Type B pancreatic cell (in vitro differentiated cells): ENCODE data around the gene FNIP1. TPM values are rescaled to one million over a fixed set of nuclear protein-coding genes. Genes with fewer than 3 reads are reported as not detected.
"Not testable (repeated sequence)": the region's sequence is repeated elsewhere in the genome, so short reads cannot be mapped to it uniquely, and the experiment has no call there.

Experiments
- DNase-seq: peaks from one replicate; pipeline ENCODE4 v3.0.0; 2021; ENCODE audit warnings: mixed read lengths; ENCODE audit not compliant: unreplicated experiment; ENCODE audit errors: extremely low spot score
- H3K27ac Mint-ChIP-seq: 2 replicates; pipeline ENCODE4 v1.8.0; 2021; ENCODE audit warnings: mild to moderate bottlenecking, mixed read lengths
- H3K27me3 Mint-ChIP-seq: 2 replicates; pipeline ENCODE4 v1.8.0; 2021; ENCODE audit warnings: mixed read lengths
- H3K36me3 Mint-ChIP-seq: 2 replicates; pipeline ENCODE4 v1.8.0; 2021; ENCODE audit warnings: mixed read lengths
- H3K4me1 Mint-ChIP-seq: one replicate; pipeline ENCODE4 v1.8.0; 2021; ENCODE audit warnings: mixed read lengths; ENCODE audit not compliant: unreplicated experiment
- H3K4me3 Mint-ChIP-seq: 2 replicates; pipeline ENCODE4 v1.8.0; 2021; ENCODE audit warnings: mild to moderate bottlenecking, mixed read lengths
- H3K9me3 Mint-ChIP-seq: 2 replicates; pipeline ENCODE4 v1.8.0; 2021; ENCODE audit warnings: mixed read lengths
- CTCF ChIP-seq: fragments of 200-600 bp; sonication (generic); conservative IDR thresholded peaks from 2 replicates; pipeline ENCODE4 v1.5.0; 2021; ENCODE audit warnings: antibody characterized with exemption, mild to moderate bottlenecking
- total RNA-seq: library from RNA; stranded (reverse); gene quantifications from 2 replicates; pipeline ENCODE4 v1.2.1, GENCODE V29; 2021; ENCODE audit warnings: low replicate concordance

The FNIP1 gene
- total RNA-seq, 1 donor from 2014 or later = 32.4 TPM

GRCh38 chr5:131745703-131746102, 51.1 kb downstream of the FNIP1 start:
- TF ChIP-seq CTCF = no peak
- no peaks in the 10 kb centered on the region for H3K9me3 Mint-ChIP-seq
- H3K27ac Mint-ChIP-seq = no peak overlapping the region
- peaks cover 18% of the 10 kb centered on the region for H3K36me3 Mint-ChIP-seq
- DNase-seq = no peak
- H3K4me3 Mint-ChIP-seq = no peak overlapping the region
- peaks cover 9% of the 10 kb centered on the region for H3K4me1 Mint-ChIP-seq
- no peaks in the 10 kb centered on the region for H3K27me3 Mint-ChIP-seq

GRCh38 chr5:131745155-131745554, 51.7 kb downstream of the FNIP1 start:
- Mint-ChIP-seq H3K27ac (no peak overlapping the region), H3K9me3 (no peaks in the 10 kb centered on the region)

DNA sequence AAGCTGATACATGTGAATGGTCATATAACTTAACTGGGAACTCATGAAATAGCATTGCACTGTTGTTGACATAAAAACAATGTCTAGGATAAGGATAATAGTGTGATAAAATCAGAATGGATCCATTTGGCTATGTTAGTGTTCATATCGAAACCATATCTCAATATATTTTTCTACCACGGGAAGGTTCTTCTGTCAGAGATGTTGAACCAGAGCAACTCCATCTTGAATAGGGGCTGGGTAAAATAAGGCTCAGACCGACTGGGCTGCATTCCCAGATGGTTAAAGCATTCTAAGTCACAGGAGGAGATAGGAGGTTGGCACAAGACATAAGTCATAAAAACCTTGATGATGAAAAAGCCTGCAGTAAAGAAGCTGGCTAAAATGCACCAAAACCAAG, 56.3 kb downstream of the FNIP1 start:
- H3K4me3 Mint-ChIP-seq = no peak overlapping the region
- no peak for DNase-seq
- H3K27ac Mint-ChIP-seq = no peak overlapping the region
- no peak for TF ChIP-seq CTCF
- peaks cover 37% of the 10 kb centered on the region for H3K36me3 Mint-ChIP-seq
- peaks cover 4% of the 10 kb centered on the region for H3K4me1 Mint-ChIP-seq
- H3K27me3 Mint-ChIP-seq = no peaks in the 10 kb centered on the region
- H3K9me3 Mint-ChIP-seq = no peaks in the 10 kb centered on the region

More at GRCh38 chr5:131745155-131745554, 51.7 kb downstream of the FNIP1 start:
- Mint-ChIP-seq H3K4me1 (peaks cover 9% of the 10 kb centered on the region), H3K27me3 (no peaks in the 10 kb centered on the region), H3K4me3 (no peak overlapping the region), H3K36me3 (peaks cover 20% of the 10 kb centered on the region)
- no peak for TF ChIP-seq CTCF
- no peak for DNase-seq

- Mint-ChIP-seq H3K9me3 (no peaks in the 10 kb centered on the region), H3K27me3 (no peaks in the 10 kb centered on the region), H3K4me3 (no peak overlapping the region), H3K4me1 (no peaks in the 10 kb centered on the region), H3K27ac (no peak overlapping the region), H3K36me3 (peaks cover 37% of the 10 kb centered on the region)
- DNase-seq = no peak
- TF ChIP-seq CTCF = no peak
Measured at GRCh38 chr5:131735393-131735792, 61.4 kb downstream of the FNIP1 start.

DNA sequence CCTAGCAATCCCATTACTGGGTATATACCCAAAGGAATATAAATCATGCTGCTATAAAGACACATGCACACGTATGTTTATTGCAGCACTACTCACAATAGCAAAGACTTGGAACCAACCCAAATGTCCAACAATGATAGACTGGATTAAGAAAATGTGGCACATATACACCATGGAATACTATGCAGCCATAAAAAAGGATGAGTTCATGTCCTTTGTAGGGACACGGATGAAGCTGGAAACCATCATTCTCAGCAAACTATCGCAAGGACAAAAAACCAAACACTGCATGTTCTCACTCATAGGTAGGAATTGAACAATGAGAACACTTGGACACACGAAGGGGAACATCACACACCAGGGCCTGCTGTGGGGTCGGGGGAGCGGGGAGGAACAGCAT, 61.9 kb downstream of the FNIP1 start:
- not testable (repeated sequence) for H3K4me1 Mint-ChIP-seq, H3K9me3 Mint-ChIP-seq, H3K27ac Mint-ChIP-seq, H3K27me3 Mint-ChIP-seq, H3K4me3 Mint-ChIP-seq, DNase-seq
- H3K36me3 Mint-ChIP-seq = peaks cover 35% of the 10 kb centered on the region

DNA sequence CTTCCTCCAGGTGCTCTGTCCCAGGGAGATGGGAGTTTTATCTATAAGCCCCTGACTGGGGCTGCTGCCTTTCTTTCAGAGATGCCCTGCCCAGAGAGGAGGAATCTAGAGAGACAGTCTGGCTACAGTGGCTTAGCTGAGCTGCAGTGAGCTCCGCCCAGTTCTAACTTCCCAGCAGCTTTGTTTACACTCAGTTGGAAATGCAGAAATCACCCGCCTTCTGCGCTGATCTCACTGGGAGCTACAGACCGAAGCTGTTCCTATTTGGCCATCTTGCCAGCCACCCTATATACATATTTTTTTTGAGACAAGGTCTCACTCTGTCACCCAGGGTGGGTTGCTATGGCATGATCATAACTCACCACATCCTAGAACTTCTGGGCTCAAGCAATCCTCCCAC, 67.5 kb downstream of the FNIP1 start:
- not testable (repeated sequence) for H3K27me3 Mint-ChIP-seq, H3K4me1 Mint-ChIP-seq, H3K9me3 Mint-ChIP-seq, H3K4me3 Mint-ChIP-seq, H3K27ac Mint-ChIP-seq, DNase-seq
- H3K36me3 Mint-ChIP-seq = peaks cover 49% of the 10 kb centered on the region

DNA sequence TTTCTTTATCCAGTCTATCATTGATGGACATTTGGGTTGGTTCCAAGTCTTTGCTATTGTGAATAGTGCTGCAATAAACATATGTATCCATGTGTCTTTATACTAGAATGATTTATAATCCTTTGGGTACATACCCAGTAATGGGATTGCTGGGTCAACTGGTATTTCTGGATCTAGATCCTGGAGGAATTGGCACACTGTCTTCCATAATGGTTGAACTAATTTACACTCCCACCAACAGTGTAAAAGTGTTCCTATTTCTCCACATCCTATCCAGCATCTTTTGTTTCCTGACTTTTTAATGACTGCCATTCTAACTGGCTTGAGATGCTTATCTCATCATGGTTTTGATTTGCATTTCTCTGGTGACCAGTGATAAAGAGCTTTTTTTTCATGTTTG, 72.7 kb downstream of the FNIP1 start:
- H3K4me1 Mint-ChIP-seq, H3K9me3 Mint-ChIP-seq, H3K27me3 Mint-ChIP-seq, DNase-seq, H3K27ac Mint-ChIP-seq, H3K4me3 Mint-ChIP-seq: not testable (repeated sequence)
- peaks cover 53% of the 10 kb centered on the region for H3K36me3 Mint-ChIP-seq
